Measurements from ENCODE around the gene ANKRD13C.

Gene ANKRD13C

DNA sequence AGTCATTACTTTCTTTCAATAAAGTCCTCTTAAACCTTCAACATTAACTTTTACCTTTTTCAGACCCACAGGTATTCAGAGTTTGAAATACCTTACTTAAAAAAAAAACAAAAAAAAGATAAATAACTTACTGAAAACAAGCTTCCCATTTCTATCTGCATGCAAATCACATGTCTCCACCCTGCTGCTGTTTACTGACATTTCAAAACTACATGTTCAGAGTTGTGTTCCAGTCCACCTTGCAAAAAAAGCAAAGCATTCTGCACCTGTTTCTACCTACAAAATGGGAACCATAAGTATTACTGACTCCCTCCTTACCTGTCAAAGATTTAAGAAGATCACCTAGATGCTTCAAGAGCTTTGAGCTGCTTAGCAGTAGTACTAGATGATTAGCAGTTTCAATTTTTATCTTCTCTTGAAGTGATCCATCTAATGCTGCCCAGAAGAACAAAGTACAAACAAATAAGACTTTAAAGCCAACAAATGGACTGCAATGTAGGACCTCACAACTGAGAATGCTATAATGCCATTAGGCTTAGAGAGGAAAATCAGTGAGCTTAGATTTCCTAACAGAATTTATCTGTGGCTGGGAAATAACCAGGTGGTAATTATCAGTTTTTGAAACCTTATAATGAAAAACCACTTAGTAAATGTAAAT is 61.2 kb downstream of the ANKRD13C start:
- no peak for DNase-seq

GRCh38 chr1:70290218-70290617 is 64.3 kb downstream of the ANKRD13C start:
- peak; percentile 74 for DNase-seq

DNA sequence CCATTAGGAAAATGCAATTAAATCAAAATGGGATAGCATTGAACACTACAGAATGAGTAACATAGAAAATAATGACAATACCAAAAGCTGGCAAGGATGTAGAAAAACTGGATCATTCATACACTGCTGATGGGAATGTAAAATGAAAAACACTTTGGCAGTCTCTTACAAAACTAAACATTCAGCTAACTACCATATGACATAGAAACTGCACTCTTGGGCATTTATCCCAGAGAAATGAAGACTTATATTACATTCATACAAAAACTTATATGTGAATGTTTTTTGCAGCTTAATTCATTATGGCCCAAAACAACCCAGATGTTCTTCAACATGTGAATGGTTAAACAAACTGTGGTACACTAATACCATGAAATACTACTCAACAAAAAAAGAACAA is 66.4 kb downstream of the ANKRD13C start:
- DNase-seq: no peak

- DNase-seq: no peak
Measured at GRCh38 chr1:70286453-70286852, 68.1 kb downstream of the ANKRD13C start.

- no peak for DNase-seq
Measured at GRCh38 chr1:70284366-70284765, 70.2 kb downstream of the ANKRD13C start.

- DNase-seq: no peak
Measured at GRCh38 chr1:70278710-70279109, 75.8 kb downstream of the ANKRD13C start.

DNA sequence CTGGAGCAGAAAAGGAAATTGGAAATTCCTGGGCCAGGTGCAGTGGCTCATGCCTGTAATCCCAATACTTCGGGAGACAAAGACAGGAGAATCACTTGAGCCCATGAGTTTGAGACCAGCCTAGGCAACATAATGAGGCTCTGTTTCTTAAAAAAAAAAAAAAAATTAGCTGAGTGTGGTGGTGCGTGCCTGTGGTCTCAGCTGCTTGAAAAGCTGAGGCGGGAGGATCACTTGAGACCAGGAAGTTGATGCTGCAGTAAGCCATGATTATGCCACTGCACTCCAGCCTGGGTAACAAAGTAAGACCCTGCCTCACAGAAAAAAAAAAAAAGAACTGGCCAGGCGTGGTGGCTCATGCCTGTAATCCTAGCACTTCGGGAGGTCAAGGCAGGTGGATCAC is 76.6 kb downstream of the ANKRD13C start:
- no peak for DNase-seq

DNA sequence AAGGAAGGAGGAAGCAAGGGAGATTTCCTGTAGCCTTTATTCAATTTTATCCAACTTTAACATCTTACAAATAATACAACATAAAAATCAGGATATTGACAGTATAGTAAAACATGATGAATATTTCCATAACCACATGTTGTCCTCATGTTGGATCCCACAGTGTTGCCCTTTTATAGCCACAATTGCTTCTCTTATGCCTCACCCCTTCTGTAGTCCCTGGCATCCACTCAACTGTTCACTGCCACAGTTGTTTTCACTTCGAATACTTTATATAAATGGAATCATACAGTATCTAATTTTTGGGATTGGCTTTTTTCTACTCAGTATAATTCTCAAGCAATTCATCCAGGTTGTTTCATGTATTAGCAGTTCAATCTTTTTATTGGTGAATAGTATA is 88.6 kb downstream of the ANKRD13C start:
- DNase-seq: no peak

- no peak for DNase-seq
Measured at GRCh38 chr1:70264839-70265238, 89.7 kb downstream of the ANKRD13C start.

GRCh38 chr1:70256664-70257063 is 97.9 kb downstream of the ANKRD13C start:
- DNase-seq: no peak

- DNase-seq: no peak
Measured at GRCh38 chr1:70248729-70249128, 105.8 kb downstream of the ANKRD13C start.

- DNase-seq: no peak
Measured at GRCh38 chr1:70247768-70248167, 106.8 kb downstream of the ANKRD13C start.

DNA sequence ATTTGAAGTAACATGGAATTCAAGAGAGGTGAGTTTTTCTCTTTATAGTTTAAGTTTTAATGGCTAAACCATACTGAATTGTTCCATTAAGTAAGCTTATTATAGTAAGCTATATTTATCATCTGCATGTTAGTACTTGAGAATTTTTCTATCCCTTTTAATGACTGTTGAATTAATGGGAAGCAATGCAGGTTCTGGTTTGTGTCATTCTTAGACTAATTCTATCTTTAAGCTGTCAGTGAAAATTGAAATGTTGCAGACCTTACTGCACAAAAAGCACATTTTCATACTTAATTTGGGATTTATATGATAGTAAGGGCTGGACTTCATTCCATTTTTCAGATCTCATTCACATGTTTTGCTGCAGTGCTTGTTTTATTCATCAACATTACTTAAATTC is 107.4 kb downstream of the ANKRD13C start:
- DNase-seq: no peak

GRCh38 chr1:70239940-70240339 is 114.6 kb downstream of the ANKRD13C start:
- no peak for DNase-seq

DNA sequence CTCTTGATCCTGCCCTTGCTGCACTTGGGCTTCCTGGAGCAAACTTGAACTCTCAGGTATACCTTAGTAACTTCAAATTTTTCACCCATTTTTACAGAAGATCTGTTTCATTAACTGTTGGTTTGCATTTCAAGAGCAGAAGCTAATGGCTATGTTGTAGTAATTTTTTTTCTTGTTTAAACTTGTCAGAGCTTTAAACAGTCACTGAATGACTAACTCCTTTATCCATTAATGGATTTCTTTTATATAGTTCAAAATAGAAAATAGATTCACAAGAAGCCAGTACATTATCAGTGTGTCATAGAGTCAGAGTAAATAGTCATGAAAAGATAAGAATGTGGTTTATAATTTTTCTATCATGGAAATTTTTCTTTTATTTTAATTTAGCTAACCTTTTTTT is 119.8 kb downstream of the ANKRD13C start:
- DNase-seq: no peak

- no peak for DNase-seq
Measured at GRCh38 chr1:70231475-70231874, 123.0 kb downstream of the ANKRD13C start.

DNA sequence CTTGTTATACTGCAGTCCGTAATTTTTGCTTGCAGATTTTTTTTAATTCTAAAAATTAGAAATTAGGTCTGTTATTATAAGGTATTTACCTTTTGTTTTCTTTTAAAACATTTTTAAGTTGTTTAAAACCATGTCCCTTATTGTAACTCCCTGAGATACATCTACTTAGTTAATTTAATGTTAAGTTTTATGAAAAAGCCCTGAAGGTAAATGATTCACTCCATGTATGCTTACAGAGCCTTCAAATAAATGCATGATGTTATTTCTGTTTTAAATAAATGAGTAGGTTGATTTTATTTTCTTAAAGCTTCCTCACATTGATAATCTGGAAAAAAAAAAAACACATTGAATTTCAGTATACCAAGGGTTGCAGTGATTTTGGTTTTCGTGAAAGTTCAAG is 125.9 kb downstream of the ANKRD13C start:
- DNase-seq: no peak

GRCh38 chr1:70227439-70227838 is 127.1 kb downstream of the ANKRD13C start:
- no peak for DNase-seq

GRCh38 chr1:70224954-70225353 is 129.6 kb downstream of the ANKRD13C start:
- no peak for DNase-seq

DNA sequence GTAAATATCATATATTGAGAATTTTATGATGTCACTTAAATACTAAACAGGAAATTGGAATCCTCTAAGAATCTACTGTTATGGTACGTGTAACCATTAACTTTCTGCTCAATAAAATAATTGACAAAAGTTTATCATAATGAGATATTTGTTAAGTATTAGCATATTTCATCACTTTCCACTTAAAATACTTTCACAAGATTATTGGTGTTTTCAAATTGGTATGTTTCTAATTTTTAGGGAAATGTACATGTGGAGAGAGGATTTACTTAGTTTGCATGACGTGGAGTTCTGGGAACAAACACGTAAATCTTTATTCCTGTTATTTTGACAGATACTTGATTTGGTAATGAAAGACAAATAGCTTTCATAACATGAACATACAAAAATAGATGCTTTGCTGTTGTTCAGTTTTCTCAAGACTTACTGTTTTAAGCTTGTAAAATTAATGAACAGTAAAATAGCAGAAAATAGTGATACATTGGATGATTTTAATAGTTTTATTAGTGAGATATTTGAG is 131.7 kb downstream of the ANKRD13C start:
- DNase-seq: no peak

DNA sequence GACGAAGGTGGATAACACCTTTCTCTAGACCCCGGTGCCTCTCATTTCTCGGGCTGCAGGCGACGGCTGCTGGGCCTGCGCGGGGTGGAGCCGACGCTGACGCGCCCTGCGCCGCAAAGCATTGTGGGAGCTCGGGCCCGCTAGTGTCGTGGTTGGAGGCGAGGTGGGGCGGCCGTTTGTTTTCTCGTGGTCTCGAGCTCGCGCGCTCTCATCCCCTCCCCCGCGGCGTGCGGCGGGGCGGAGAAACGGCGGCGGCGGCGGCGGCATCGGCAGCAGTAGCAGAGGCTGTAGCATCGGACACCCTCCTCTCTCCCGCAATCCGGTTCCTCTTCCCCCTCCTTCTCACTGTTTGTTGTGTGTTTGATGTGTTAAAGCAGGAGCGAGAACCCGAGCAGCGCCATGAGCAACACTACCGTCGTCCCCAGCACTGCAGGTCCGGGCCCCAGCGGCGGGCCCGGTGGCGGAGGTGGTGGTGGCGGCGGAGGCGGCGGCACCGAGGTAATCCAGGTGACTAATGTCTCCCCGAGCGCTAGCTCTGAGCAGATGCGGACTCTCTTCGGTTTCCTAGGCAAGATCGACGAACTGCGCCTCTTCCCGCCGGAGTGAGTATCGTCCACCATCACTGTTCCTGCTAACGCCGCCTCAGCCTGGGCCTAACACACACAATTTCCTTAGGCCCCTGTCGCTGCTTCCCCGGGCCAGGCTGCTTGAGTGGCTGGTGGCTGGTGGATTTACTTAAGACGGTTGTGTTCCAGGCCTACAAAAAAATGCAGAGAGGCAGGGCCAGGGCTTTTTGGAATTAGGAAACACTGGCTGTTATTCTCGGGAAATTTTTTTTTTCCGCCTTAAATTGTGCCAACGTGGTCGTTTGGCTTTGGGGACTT is 133.0 kb downstream of the ANKRD13C start, which contains the start of gene SRSF11:
SRSF11 (plus strand) TSS at position 143 of the 884 bp plus-strand sequence; CDS start at position 400, 257 bp downstream.
- peak; percentile 93 for DNase-seq

DNA sequence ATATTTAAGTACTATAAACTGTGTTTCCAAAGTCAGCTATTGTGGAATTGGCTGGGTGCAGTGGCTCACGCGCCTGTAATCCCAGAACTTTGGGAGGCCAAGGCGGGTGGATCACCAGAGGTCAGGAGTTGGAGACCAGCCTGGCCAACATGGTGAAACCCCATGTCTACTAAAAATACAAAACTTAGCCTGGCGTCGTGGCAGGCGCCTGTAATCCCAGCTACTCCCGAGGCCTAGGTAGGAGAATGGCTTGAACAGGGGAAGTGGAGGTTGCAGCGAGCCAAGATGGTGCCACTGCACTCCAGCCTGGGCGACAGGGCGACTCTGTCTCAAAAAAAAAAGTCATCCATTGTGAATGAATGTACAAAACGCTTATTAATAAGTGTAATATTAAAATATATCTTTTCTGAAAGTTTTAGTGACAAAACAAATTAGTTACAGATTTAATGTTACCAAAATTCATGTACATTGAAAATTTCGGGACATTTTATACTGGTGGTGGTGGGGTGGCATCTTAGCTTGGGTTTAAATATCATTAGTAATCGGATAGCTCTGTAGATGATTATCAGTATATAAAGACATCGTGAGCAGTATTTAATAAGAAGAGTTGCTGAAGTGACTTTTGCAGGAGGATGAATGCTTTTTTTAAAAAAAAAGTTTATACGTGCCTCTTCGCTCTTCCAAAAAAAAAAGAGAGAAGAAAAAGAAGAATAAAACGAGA is 133.8 kb downstream of the ANKRD13C start:
- no peak for DNase-seq

GRCh38 chr1:70220015-70220414 is 134.5 kb downstream of the ANKRD13C start:
- no peak for DNase-seq

Data from HCEC 1CT (cell line).